ENCODE results near the gene ORAI3.
A peak's percentile ranks its signal among the peaks of the same experiment; 100 is the strongest.

The ORAI3 gene

DNA sequence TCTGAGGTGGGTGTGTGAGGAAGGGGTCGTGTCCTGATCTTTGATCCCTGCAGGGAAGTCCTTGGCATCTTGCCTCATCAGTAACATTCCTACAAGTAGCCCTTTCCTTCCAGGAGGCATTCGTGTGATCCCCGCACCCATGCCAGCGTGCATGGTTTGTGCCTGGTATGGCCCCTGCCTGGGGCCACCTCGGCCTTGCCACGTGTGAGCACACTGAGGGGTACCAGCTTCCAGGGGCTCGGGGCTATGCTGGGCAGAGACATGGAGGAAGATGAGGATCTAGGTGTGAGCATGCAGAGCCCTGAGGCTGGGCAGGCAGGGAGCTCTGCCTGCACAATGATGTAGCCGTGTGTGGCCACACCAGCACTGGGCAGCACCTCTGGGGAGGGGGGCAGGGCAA is 42.2 kb downstream of the ORAI3 start:
- DNase-seq (ENCODE audit: low read depth, low spot score) = no peak

DNA sequence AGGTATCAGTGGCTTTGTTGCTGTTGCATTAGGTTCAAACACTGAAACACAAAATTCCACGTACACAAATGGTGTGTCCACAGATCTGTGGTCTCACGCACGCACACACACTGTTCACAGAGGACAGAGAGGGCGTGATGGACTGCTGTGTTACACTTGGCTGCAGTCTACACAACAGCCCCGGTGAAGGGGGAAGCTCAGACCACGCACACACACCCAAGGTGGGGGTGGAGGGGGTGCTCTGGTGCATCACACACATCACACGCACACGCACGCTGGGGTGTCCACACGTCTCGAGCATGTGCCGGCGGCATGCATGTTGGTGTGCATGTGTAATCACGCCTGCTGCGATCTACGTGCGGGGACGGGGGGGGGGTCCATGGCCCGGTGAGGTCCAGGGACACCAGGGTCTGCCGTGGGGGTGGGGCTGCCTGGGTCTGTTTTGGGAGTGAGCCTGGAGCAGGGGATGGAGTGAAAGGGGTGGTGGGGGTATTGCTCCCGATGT is 43.5 kb downstream of the ORAI3 start:
- no peak for DNase-seq (ENCODE audit: low read depth, low spot score)

DNA sequence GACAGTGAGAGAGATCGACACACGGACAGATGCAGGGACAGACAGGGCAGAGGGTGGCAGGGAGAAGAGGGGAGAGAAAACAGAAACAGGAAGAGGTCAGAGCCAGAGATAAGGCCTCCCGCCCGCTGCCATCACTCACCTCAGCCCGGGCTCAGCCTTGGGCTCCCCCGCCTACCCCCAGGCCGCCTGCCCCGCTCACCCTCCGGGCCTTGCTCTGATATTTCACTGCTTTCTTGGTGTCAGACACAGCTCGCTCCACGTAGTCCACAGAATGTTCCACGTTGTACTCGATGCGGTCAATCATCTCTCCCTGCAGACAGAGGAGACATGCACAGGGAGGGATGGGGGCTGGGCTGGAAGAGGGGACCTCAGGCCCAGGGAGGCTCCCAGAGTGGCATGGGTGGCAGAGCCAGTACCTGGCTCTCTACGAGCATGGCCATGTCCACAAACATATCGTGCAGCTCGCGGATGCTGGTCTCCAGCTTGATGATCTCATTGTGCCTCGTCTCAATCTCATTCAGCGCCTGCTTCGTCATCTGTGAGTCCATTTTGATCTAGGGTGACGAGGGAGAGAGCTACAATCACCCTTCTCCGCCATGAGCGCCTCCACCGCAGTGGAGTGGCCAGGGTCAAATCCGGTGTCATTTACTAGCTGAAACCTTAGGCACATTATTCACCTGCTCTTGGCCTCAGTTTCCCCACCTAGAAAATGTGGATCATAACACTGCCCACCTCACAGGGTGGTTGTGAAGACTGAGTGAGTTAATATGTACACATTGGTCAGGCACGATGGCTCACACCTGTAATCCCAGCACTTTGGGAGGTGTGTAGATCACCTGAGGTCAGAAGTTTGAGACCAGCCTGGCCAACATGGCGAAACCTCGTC is 44.3 kb downstream of the ORAI3 start:
- no peak for DNase-seq (ENCODE audit: low read depth, low spot score)

DNA sequence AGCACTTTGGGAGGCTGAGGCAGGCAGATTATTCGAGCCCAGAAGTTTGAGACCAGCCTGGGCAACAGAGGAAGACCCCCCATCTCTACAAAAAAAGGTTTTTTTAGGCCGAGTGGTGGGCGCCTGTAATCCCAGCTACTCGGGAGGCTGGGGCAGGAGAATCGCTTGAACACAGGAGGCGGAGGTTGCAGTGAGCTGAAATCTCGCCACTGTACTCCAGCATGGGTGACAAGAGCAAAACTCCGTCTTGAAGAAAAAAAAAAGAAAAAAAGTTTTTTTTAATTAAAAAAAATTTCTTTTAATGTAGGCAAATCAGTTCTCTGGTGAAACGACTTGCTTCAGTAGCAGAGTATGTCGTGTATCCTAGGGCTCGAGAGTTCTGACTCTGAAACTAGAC is 47.1 kb downstream of the ORAI3 start:
- no peak for DNase-seq (ENCODE audit: low read depth, low spot score)

DNA sequence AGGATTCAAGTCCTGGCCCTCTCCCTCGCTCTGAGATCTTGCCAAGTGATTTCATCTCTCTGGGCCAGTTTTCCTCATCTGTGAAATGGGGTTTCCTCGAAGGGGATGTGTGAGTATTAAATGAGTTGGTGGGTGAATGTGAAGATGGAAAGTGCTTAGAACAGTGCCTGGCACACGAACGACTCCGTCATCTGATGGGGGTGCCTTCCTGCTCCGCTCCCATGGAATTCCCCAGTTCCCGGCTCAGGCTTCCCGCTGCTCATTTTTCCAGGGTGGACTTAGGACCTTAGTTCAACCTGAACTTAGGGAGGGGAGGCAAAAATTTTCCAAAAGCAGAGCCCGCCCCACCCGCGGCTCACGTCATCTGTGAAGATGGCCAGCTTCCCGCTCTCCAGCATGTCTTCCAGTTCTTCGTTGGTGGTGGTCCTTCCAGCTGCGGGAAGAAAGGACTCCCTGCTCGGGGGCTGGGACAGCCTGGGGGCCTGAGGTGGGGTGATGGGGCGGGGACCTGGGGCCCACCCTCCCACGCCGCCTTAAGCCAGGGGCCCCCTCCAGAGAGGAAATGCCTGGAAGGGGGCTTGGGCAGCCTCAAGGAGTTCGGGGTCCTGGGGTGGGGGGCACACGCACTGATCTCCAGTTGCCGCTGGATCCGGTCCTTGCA is 47.6 kb downstream of the ORAI3 start:
- no peak for DNase-seq (ENCODE audit: low read depth, low spot score)

DNA sequence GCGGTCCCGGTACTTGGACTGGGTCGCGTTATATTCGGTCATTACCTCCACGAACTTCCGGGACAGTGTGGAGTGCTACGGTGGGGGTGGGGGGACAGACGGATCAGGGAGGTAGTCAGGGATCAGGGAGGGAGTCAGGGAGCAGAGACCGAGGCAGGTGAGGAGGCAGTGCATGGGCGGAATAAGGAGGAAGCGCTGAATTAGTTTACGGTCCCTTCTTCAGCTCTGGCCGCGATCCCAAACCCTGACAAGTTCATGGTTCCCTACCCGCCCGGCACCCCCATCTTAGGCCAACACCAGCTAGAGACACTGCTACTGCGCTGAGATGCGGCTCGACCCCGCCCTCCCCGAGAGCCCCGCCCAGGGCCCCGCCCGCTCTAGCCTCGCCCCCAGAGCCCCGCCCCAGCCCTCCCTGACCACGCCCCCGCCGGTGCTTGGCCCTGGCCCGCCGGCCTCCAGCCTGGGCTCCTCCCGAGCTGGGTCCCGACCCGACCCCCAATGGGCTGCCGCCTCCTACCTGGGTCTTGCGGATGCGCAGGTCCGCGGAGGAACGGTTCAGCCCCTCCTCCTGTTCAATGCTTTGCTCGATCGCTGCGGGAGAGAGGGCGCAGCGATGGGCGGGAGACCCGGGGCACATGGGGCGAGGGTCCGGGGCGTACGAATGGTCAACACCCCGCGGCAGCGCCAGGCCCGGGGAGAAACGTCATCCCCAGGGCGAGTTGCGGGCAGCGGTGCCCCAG is 48.3 kb downstream of the ORAI3 start:
- DNase-seq (ENCODE audit: low read depth, low spot score) = peak; percentile 44

DNA sequence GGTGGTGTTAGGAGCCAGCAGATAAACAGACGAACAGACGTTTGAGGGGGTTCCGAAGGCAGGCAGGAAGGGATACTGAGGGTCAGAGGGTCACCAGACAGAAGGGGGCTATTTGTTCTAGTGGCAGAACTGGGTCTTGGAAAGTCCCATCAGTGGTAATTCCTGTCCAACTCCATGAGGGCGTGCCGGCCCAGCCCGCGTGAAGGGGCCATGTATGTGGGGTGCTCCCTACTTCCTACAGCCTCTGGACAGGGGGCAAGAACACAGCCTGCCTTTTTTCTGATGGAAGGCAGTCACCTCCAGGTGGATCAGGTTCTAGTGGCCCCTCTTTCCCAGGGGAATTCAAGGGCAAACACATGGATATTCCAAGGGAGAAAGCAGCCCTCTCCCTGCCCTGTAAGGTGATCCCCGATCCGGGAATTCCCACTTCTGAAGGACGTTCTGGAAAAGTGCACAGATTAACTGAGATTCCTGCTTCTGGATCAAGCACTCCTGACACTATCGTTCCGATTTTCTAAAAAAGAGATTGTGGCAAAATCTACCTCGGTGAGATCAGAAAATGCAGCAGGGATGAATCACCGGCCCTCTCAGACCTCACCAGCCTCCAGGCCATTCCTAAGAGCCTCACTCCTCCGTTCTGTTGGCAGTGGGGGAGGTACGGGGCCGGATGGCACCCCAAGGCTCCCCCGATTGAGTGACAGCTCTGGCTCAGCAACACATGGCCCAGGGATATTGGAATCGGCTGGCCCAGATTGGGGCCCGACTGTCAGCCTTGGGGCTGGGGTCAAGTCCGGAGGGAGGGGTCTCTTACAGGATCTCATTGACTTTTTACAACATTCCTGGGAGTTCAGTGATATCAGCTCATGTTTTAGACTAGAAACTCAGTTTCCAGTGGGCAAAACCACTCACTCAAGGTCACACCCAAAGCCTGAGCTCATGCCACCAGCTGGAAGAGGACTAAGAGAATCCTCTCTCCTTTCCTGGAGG is 49.1 kb downstream of the ORAI3 start:
- peak; percentile 61 for DNase-seq (ENCODE audit: low read depth, low spot score)

DNA sequence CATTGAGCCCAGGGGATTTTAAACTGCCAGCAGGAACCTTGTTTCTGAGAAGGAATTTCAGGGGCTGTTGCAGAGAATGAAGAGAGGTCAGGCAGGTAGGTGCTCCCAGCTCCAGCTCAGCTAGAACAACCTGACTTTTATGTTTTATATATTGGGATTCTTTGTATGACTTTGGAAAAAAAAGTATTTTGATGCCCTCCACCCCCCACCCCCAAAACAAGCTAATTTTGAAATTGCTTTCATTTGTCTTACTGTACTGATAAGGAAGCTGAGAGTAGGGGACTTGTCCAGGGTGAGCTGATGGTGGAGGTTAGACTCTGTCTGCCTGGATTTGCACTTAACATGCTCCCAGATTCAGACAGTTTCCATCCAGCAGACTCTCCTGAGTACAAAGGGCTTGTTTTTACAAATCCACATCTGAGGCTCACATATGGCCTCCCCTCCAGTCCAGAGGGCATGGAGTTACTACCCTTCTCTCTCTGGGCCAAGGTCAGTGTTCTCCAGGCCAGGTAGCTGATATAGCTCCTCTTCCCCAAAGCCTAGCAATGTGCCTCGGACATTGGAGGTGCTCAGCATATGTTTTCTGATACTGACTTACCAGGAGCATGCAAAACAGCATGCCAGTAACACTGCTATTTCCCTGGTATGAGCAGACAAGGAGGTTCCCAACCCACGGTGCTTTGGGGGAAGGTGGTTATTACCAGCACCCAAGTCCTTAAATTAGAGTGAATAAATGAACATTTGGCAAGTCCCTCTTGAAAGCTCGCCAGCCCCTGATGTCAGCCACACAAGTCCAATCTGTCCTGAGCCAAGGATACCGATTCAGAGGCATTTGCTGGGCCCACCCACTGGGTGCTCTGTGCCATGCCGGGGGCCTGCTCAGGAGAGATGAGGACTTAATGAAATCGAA is 50.2 kb downstream of the ORAI3 start:
- DNase-seq (ENCODE audit: low read depth, low spot score) = no peak

DNA sequence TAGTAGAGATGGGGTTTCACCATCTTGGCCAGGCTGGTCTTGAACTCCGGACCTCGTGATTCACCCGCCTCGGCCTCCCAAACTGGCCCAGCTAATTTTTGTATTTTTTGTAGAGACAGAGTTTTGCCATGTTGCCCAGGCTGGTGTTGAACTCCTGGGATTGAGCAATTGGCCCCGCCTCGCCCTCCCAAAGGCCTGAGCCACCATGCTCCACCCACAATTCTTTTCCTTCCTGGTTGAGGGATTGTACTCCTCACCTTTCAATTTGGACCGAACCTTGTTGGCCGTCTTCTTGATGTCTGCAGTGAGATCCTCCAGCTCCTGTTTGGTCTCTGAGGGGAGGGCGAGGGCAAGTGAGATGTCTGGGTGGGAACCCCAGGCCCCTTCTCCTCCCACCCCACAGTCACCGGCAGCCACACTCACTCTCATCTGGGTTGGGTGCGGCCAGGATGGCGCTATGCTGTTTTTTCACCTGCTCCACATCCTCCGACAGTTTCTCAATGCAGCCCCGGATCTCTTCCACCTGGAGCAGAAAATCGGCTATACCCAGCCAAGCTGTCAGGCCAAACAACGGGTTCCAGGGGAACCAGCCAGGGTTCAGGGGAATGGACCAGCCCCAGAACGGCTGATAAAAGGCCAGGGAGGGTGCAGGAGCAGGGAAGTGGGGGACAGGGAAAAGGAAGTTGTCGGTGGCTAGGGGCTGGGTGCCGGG is 52.0 kb downstream of the ORAI3 start:
- no peak for DNase-seq (ENCODE audit: low read depth, low spot score)

DNA sequence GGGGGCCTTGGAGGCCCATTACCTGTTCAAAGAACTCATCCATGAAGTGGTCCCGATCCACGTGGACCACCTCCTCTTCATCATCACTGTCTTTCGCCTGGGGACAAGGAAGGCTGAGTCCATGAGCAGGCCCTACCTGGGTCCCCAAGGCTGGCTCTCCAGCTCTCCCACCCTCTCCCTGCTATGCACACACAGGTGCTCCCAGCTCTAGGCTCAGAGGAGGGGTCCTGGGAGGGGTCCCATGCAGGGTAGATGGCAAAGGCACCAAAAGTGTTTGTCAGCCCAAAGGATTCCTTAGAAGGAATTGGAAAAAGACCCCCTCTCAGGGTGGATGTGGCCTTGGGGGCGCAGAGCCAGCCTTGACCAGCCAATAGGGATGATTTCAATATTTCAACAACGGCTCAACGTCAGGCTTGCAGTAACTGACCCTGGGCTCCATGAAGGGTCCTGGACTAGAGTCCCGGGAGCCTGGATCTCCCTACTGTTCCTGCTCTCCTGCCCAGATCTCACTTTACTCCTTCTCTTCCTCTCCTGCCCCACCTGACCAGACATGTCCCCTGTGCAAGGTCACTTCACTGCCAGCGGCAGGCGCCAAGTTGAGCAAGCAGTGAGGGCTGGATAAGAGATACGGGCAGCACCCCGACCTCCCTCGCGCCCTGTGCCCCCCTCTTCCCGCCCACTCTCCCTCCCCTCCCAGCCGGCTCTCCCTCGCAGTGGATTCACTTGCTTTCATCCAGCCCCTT is 52.8 kb downstream of the ORAI3 start:
- DNase-seq (ENCODE audit: low read depth, low spot score) = no peak

DNA sequence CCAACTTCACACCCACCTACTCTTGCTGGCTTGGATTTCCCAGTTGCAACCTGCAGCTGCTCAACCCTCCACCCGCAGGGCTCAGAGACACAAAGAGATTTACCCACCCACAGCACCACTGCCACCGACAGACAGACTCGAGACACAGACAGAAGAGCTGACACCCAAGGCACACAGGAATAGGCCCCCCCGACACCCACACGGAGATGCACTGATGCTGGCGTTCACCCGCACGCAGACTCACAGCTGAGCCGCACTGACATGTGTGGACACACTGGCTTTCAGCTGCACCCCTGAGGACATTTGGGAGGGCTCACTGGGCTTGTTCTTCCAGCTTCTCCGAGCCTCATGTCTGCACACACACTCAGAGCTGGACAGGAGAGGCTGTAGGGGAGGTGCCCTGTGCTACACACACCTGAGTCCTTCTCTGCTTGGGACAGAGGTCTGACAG is 53.4 kb downstream of the ORAI3 start:
- DNase-seq (ENCODE audit: low read depth, low spot score) = peak; percentile 46

DNA sequence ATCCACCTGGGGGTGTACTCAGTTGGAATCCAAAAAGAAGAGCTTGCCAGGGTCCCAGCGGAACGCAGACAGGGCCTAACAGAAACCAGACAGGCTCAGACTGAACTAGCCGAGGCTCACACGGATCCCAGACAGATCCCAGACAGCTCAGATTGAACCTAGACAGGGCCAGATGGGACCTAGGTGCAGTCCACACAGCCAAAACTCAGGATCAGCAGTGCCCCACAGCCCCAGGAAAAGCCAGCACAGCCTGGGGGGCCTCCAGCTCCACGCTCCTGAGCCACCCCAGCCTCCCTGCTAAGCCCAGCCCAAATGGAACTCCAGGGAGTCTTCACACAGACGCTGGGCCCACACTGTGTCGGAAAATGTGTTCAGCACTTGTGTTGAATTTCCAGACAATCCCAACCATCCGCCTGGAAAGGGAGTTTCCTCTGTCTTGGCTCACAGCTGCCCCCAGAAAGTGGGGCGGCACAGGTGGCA is 54.0 kb downstream of the ORAI3 start:
- DNase-seq (ENCODE audit: low read depth, low spot score) = no peak

DNA sequence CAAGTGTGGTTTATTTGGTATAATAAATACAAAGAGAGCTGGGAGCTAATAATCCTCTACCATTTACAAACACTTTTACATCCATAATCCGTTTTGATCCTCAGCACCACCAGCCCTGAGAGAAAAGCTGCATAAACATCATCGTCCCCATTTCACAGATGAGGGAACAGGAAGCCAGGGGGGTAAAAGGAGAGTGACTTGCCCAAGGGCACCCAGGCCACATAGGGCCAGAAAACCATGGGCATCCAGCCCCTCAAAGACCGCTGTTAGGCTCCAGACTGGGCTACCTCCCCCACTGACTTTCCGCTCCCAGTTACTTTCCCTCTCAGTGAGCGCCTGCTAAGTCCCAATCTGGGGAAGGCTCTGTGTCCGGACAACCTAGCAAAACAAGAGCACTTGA is 54.9 kb downstream of the ORAI3 start:
- DNase-seq (ENCODE audit: low read depth, low spot score) = no peak

All from ELF-1 (cell line).